ENCODE results near the gene ATP11C. TPM values are rescaled to one million over a fixed set of nuclear protein-coding genes. Genes with fewer than 3 reads are reported as not detected.

ATP11C gene
- total RNA-seq, 2 donors from 2014 or later: 23.2 to 28.3 TPM

GRCh38 chrX:139933904-139934303, 1.1 kb upstream of the ATP11C start:
- 76% methylated on average over 15 of the region's 15 CpGs for WGBS
- H3K4me1 ChIP-seq (replicated peaks): no peaks in the 10 kb centered on the region
- no peaks in the 10 kb centered on the region for H3K36me3 ChIP-seq
- H3K4me3 ChIP-seq: peak overlapping the region; percentile 67
- intact Hi-C loops (cut with DNase I): no loop called here
- TF ChIP-seq POLR2AphosphoS5 (IDR thresholded peaks at IDR 0.05) (no peak), CTCF (IDR thresholded peaks at IDR 0.05) (no peak), POLR2A (IDR thresholded peaks at IDR 0.05) (no peak)
- H3K27ac ChIP-seq: peak overlapping the region; percentile 95
- no peaks in the 10 kb centered on the region for H3K27me3 ChIP-seq (replicated peaks; ENCODE audit: insufficient read depth)
- H3K9me3 ChIP-seq: no peaks in the 10 kb centered on the region
- DNase-seq (ENCODE audit: low spot score): no peak

GRCh38 chrX:139932073-139932900, 566 bp downstream of the ATP11C start:
- H3K27ac ChIP-seq: peak overlapping the region; percentile 95
- no peaks in the 10 kb centered on the region for H3K9me3 ChIP-seq
- TF ChIP-seq POLR2A (IDR thresholded peaks at IDR 0.05): peak; percentile 23
- no peak for TF ChIP-seq POLR2AphosphoS5 (IDR thresholded peaks at IDR 0.05)
- no peak for TF ChIP-seq CTCF (IDR thresholded peaks at IDR 0.05)
- H3K27me3 ChIP-seq (replicated peaks; ENCODE audit: insufficient read depth): no peaks in the 10 kb centered on the region
- no peaks in the 10 kb centered on the region for H3K36me3 ChIP-seq
- 0% methylated on average over 6 of the region's 109 CpGs for WGBS
- H3K4me3 ChIP-seq: peak overlapping the region; percentile 67
- peak; percentile 17 for DNase-seq (ENCODE audit: low spot score)
- H3K4me1 ChIP-seq (replicated peaks): no peaks in the 10 kb centered on the region
- intact Hi-C loops (cut with DNase I): no loop called here

GRCh38 chrX:139931646-139932072, 1.2 kb downstream of the ATP11C start:
- DNase-seq (ENCODE audit: low spot score): no peak
- TF ChIP-seq POLR2A (IDR thresholded peaks at IDR 0.05) (no peak), CTCF (IDR thresholded peaks at IDR 0.05) (no peak), POLR2AphosphoS5 (IDR thresholded peaks at IDR 0.05) (no peak)
- H3K9me3 ChIP-seq: no peaks in the 10 kb centered on the region
- intact Hi-C loops (cut with DNase I): no loop called here
- H3K27me3 ChIP-seq (replicated peaks; ENCODE audit: insufficient read depth): no peaks in the 10 kb centered on the region
- H3K4me3 ChIP-seq: peak overlapping the region; percentile 67
- H3K27ac ChIP-seq: peak overlapping the region; percentile 95
- 0% methylated on average over 4 of the region's 33 CpGs for WGBS
- H3K36me3 ChIP-seq: no peaks in the 10 kb centered on the region
- H3K4me1 ChIP-seq (replicated peaks): no peaks in the 10 kb centered on the region

GRCh38 chrX:139930916-139931645, 1.8 kb downstream of the ATP11C start:
- no peaks in the 10 kb centered on the region for H3K27me3 ChIP-seq (replicated peaks; ENCODE audit: insufficient read depth)
- TF ChIP-seq POLR2AphosphoS5 (IDR thresholded peaks at IDR 0.05): no peak
- no peak for TF ChIP-seq POLR2A (IDR thresholded peaks at IDR 0.05)
- TF ChIP-seq CTCF (IDR thresholded peaks at IDR 0.05): no peak
- no peaks in the 10 kb centered on the region for H3K36me3 ChIP-seq
- no peaks in the 10 kb centered on the region for H3K9me3 ChIP-seq
- intact Hi-C loops (cut with DNase I): no loop called here
- DNase-seq (ENCODE audit: low spot score): peak; percentile 4
- H3K4me3 ChIP-seq: peak overlapping the region; percentile 67
- 6% methylated on average over 16 of the region's 27 CpGs for WGBS
- H3K4me1 ChIP-seq (replicated peaks): no peaks in the 10 kb centered on the region
- peak overlapping the region; percentile 95 for H3K27ac ChIP-seq
